HepG2 (cell line): ENCODE measurements around the gene PRPF18. TPM values are rescaled to one million over a fixed set of nuclear protein-coding genes. Genes with fewer than 3 reads are reported as not detected.

ENCODE experiments used
- ATAC-seq: fragments of 200-7000 bp; cut with Tn5 transposase; 3 replicates; pipeline ENCODE4 v1.9.1; 2020; ENCODE audit warnings: mild to moderate bottlenecking, moderate library complexity
- BruUV-seq: library from RNA; stranded (reverse); fragments of 400-500 nt; replicated peaks from 2 replicates; lab custom pipeline; 2021; lab: Mats Ljungman, UMichigan
- CTCF ChIA-PET: fragments of 300-600 bp; formaldehyde crosslinking; extraction: SDS; loops from one replicate; lab custom pipeline; 2021; ENCODE audit warnings: low total read pairs, inconsistent platforms, low intra/inter-chr PET ratio; lab: Yijun Ruan, JAX
- POLR2A ChIA-PET: fragments of 350-600 bp; sonication (Branson Sonifier 250); formaldehyde crosslinking; loops from one replicate; lab custom pipeline; 2020; ENCODE audit warnings: antibody characterized with exemption, inconsistent platforms; lab: Yijun Ruan, JAX
- DNase-seq: peaks from one replicate; pipeline ENCODE4 v3.0.0-alpha.2; 2015; ENCODE audit warnings: low spot score
- FAIRE-seq: peaks from 3 replicates; lab custom pipeline; 2011; peaks lifted over from hg19 to GRCh38; lab: Jason Lieb, UNC
- H2AFZ ChIP-seq: one replicate; pipeline ENCODE4 v1.6.1; 2011; ENCODE audit warnings: low read length, inconsistent platforms
- H3K27ac ChIP-seq: fragments of 300-600 bp; 3 replicates; pipeline ENCODE4 v1.8.0; 2011; ENCODE audit warnings: mixed run types, mild to moderate bottlenecking, mixed read lengths, low read length, inconsistent platforms; ENCODE audit not compliant: insufficient read depth; ENCODE audit errors: extremely low read length
- H3K27me3 ChIP-seq, 2 experiments: fragments of 200-600 bp in 1 of 2; 2 replicates in 1 of 2; 3 replicates in 1 of 2; pipeline versions ENCODE4 v1.6.0 to v1.8.0; 2011; ENCODE audit warnings: low read length in 2 of 2, mild to moderate bottlenecking in 2 of 2, moderate library complexity in 2 of 2, inconsistent platforms in 1 of 2; ENCODE audit not compliant: insufficient read depth in 2 of 2, control insufficient read depth in 1 of 2
- H3K36me3 ChIP-seq, 2 experiments: fragments of 200-600 bp in 1 of 2; replicated peaks in 1 of 2; 2 replicates in 1 of 2; 3 replicates in 1 of 2; pipeline versions ENCODE4 v1.5.1 to v1.8.0; 2011; ENCODE audit warnings: low read length in 2 of 2, inconsistent platforms in 1 of 2; ENCODE audit not compliant: insufficient read depth in 2 of 2, control insufficient read depth in 1 of 2
- H3K4me1 ChIP-seq: 2 replicates; pipeline ENCODE4 v1.5.1; 2012; ENCODE audit warnings: low read length, inconsistent platforms; ENCODE audit not compliant: insufficient read depth
- H3K4me2 ChIP-seq: 2 replicates; pipeline ENCODE4 v1.6.0; 2011; ENCODE audit warnings: low read depth, low read length, inconsistent platforms
- H3K4me3 ChIP-seq, 3 experiments: fragments of 200-600 bp in 1 of 3; sonication (generic), shearing (Covaris generic) in 1 of 3; replicated peaks in 1 of 3; 2 replicates each; pipeline ENCODE4 v1.5.1; 2011 to 2016; ENCODE audit warnings: low read length in 3 of 3, inconsistent platforms in 2 of 3, low read depth in 2 of 3, mild to moderate bottlenecking in 2 of 3, control low read depth in 1 of 3, mixed read lengths in 1 of 3; ENCODE audit not compliant: insufficient read depth in 1 of 3
- H3K79me2 ChIP-seq: one replicate; pipeline ENCODE4 v1.6.1; 2011; ENCODE audit warnings: low read length, inconsistent platforms; ENCODE audit not compliant: insufficient read depth
- H3K9ac ChIP-seq: 2 replicates; pipeline ENCODE4 v1.6.0; 2011; ENCODE audit warnings: mild to moderate bottlenecking, low read depth, low read length, inconsistent platforms; ENCODE audit not compliant: insufficient read depth
- H3K9me3 ChIP-seq: 2 replicates; pipeline ENCODE4 v1.5.1; 2012; ENCODE audit warnings: mild to moderate bottlenecking, low read length
- H4K20me1 ChIP-seq: 2 replicates; pipeline ENCODE4 v1.6.0; 2011; ENCODE audit warnings: inconsistent platforms, mild to moderate bottlenecking, low read length, moderate library complexity; ENCODE audit not compliant: insufficient read depth
- CENPT ChIP-seq: sonication (generic); formaldehyde crosslinking; IDR thresholded peaks from 2 replicates; pipeline ENCODE4 v1.8.0; 2022; ENCODE audit warnings: low read depth, mild to moderate bottlenecking, moderate library complexity, missing genetic modification reagents
- MAFG ChIP-seq: sonication (generic); formaldehyde crosslinking; IDR thresholded peaks from 2 replicates; pipeline ENCODE4 v1.5.1; 2020; ENCODE audit warnings: mild to moderate bottlenecking, missing genetic modification reagents
- PHF20 ChIP-seq: sonication (generic); formaldehyde crosslinking; IDR thresholded peaks from 2 replicates; pipeline ENCODE4 v1.5.0; 2020; ENCODE audit warnings: mild to moderate bottlenecking, missing genetic modification reagents
- PRPF4 ChIP-seq: fragments of 200-400 bp; formaldehyde crosslinking; IDR thresholded peaks from 2 replicates; pipeline ENCODE4 v1.6.1; 2016; ENCODE audit warnings: low read length, low read depth; ENCODE audit not compliant: poor library complexity, severe bottlenecking
- RELA ChIP-seq: sonication (generic); formaldehyde crosslinking; IDR thresholded peaks from 2 replicates; pipeline ENCODE4 v1.4.0; 2020; ENCODE audit warnings: missing genetic modification reagents
- RORA ChIP-seq: sonication (generic); formaldehyde crosslinking; IDR thresholded peaks from 2 replicates; pipeline ENCODE4 v1.5.0; 2020; ENCODE audit warnings: mild to moderate bottlenecking, missing genetic modification reagents, moderate library complexity
- SRY ChIP-seq: sonication (generic); formaldehyde crosslinking; IDR thresholded peaks from 2 replicates; pipeline ENCODE4 v1.8.0; 2022; ENCODE audit warnings: mild to moderate bottlenecking, missing genetic modification reagents
- YEATS2 ChIP-seq: sonication (generic); formaldehyde crosslinking; IDR thresholded peaks from 2 replicates; pipeline ENCODE4 v1.4.0; 2020; ENCODE audit warnings: missing genetic modification reagents, borderline replicate concordance
- ZNF138 ChIP-seq: sonication (generic); formaldehyde crosslinking; IDR thresholded peaks from 2 replicates; pipeline ENCODE4 v1.5.0; 2020; ENCODE audit warnings: mild to moderate bottlenecking, low read depth, missing genetic modification reagents
- ZNF232 ChIP-seq: sonication (generic); formaldehyde crosslinking; IDR thresholded peaks from 2 replicates; pipeline ENCODE4 v1.4.0; 2020; ENCODE audit warnings: missing genetic modification reagents, borderline replicate concordance
- ZNF3 ChIP-seq: IDR thresholded peaks from 2 replicates; pipeline ENCODE4 v1.7.0; 2017; ENCODE audit warnings: inconsistent platforms
- ZNF567 ChIP-seq: sonication (generic); formaldehyde crosslinking; IDR thresholded peaks from 2 replicates; pipeline ENCODE4 v1.8.1; 2023; ENCODE audit warnings: mild to moderate bottlenecking, missing genetic modification reagents, borderline replicate concordance
- ZNF788 ChIP-seq: sonication (generic); formaldehyde crosslinking; IDR thresholded peaks from 2 replicates; pipeline ENCODE4 v1.5.0; 2020; ENCODE audit warnings: mild to moderate bottlenecking, missing genetic modification reagents, borderline replicate concordance
- WGBS: methylation state at CpG from one replicate; pipeline ENCODE4 v1.1.6; 2017; ENCODE audit warnings: low lambda C conversion rate; 5-methylcytosine and 5-hydroxymethylcytosine counted together
- in situ Hi-C: cut with HindIII; loops from 2 replicates; pipeline ENCODE4 v1.10.0; 2017; ENCODE audit warnings: low pct_unique_long_range_greater_than_20kb; ENCODE audit not compliant: extremely low pct_ligation_motif_present
- intact Hi-C: fragments of 100-400 bp; cut with micrococcal nuclease; formaldehyde crosslinking; loops from one replicate; pipeline ENCODE4 v1.10.0; 2022; ENCODE audit not compliant: unreplicated experiment
- polyA plus RNA-seq, 8 experiments: library from polyadenylated mRNA; depleted of rRNA in 3 of 8; stranded (reverse) in 7 of 8; unstranded in 1 of 8; fragments of >200 nt; fragmentation: Illumina TruSeq in 4 of 8; extraction: Trizol in 4 of 8; gene quantifications; 2 replicates each; pipeline versions ENCODE4 v1.2.1 to v1.2.3, GENCODE V29; 2011 to 2016; ENCODE audit warnings: low read depth in 4 of 8, missing spikeins in 1 of 8, mixed read lengths in 1 of 8; ENCODE audit not compliant: insufficient read depth in 1 of 8
- total RNA-seq, 5 experiments: library from RNA; depleted of rRNA; stranded (reverse); fragments of >200 nt; fragmentation: Illumina TruSeq; extraction: Trizol; gene quantifications; 2 replicates each; pipeline ENCODE4 v1.2.3, GENCODE V29; 2016; ENCODE audit warnings: low read depth in 1 of 5
- TF ChIP-seq, protein P1 (sequence below): sonication (generic); formaldehyde crosslinking; IDR thresholded peaks from 2 replicates; pipeline ENCODE4 v1.8.1; 2023; ENCODE audit warnings: mild to moderate bottlenecking, moderate library complexity, missing genetic modification reagents
- TF ChIP-seq, protein P2 (sequence below): sonication (generic); formaldehyde crosslinking; IDR thresholded peaks from 2 replicates; pipeline ENCODE4 v1.4.0; 2020; ENCODE audit warnings: missing genetic modification reagents

Gene PRPF18
- total and polyA plus RNA-seq, 2 of the 13 experiments (the other 11 are each of a cell fraction or from before 2014, with no cell fraction given), result 6.1 to 17.2 TPM

DNA sequence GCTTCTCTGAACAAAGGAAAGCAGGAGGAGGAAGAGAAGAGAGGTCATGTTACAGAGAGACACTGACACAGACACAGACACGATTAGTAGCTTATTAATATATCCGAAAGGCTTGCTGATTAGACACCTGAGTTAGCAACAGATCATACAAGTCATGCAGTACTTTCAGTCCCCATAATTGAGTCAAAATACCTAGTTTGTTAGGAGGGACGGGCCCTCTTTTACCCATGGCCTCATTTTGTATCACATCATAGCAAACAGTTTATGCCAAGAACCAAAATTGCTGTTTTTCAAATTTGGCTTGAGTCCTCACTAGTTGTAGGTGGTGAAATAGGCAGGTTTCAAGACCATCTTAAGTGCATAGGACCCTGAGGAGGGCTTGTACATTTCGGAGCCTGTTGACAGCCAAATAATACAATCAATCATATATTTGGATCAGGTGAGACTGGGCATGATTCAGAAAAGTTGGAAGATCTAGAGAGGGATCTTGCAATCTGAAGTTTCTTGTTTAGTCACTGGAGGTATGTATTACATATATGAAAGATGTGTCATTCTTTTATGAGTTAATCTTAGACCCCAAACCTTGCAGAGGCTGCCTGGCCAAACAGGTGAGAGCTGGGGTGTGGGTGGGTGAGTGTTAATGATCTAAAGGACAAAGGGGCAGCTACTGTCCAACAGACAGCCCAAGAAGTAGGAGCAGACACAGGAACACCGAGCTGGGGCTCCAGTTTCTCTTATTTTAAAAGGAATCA, 65.4 kb downstream of the PRPF18 start (continued):
- TF ChIP-seq, protein P1, sequence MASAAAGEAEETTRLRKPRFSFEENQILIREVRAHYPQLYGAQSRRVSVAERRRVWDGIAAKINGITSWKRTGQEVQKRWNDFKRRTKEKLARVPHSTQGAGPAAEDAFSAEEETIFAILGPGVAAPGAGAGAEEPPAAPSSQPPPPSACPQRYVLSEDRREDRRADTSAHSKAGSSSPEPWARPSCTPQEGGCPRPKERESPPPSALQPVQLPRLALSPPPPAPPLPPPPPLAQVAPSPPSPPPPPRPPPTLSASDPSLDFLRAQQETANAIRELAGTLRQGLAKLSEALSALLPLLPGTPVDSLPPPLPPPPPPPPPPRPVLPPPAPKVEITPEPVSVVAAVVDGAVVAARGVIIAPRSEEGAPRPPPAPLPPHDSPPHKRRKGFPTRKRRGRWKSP (CRISPR knock-in tag), result no peak
- TF ChIP-seq, all 625 proteins: peak for 0

DNA sequence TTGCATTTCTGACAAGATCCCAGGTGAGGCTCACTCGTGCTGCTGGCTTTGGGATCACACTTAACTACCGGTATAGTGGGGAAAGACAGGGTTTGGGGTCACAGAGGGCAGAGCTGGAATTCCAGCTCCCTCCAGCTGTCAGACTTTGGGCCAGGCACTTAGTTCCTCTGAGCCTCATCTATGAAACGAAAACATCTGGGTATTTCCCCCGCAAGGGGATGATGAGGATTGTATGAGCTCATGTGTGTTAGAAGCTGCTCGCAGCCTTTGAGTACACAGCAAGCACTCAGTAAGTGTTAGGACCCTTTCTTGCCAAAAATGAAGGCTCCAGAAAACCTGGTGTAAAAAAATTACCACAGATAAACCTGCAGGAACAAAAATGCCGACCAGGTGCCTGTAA, 66.1 kb downstream of the PRPF18 start:
- H3K27me3 ChIP-seq, result no peaks in the 10 kb centered on the region
- H3K4me3 ChIP-seq, result no peak overlapping the region
- no peak overlapping the region for H3K4me2 ChIP-seq
- ATAC-seq (no peak), DNase-seq (no peak), FAIRE-seq (no peak)
- CTCF ChIA-PET, result no interaction called here
- intact Hi-C loops (no loop called here), in situ Hi-C loops (no loop called here)
- H3K9ac ChIP-seq, result no peak overlapping the region
- POLR2A ChIA-PET, result no interaction called here
- no peaks in the 10 kb centered on the region for H3K4me1 ChIP-seq
- BruUV-seq, result no TSS peak
- H3K27ac ChIP-seq, result no peak overlapping the region
- H2AFZ ChIP-seq, result no peak overlapping the region
- no peaks in the 10 kb centered on the region for H4K20me1 ChIP-seq
- H3K9me3 ChIP-seq, result no peaks in the 10 kb centered on the region
- H3K36me3 ChIP-seq, result no peaks in the 10 kb centered on the region
- H3K79me2 ChIP-seq, result no peaks in the 10 kb centered on the region
- 87% methylated on average over 5 of the region's 6 CpGs for WGBS
- TF ChIP-seq, protein P2, sequence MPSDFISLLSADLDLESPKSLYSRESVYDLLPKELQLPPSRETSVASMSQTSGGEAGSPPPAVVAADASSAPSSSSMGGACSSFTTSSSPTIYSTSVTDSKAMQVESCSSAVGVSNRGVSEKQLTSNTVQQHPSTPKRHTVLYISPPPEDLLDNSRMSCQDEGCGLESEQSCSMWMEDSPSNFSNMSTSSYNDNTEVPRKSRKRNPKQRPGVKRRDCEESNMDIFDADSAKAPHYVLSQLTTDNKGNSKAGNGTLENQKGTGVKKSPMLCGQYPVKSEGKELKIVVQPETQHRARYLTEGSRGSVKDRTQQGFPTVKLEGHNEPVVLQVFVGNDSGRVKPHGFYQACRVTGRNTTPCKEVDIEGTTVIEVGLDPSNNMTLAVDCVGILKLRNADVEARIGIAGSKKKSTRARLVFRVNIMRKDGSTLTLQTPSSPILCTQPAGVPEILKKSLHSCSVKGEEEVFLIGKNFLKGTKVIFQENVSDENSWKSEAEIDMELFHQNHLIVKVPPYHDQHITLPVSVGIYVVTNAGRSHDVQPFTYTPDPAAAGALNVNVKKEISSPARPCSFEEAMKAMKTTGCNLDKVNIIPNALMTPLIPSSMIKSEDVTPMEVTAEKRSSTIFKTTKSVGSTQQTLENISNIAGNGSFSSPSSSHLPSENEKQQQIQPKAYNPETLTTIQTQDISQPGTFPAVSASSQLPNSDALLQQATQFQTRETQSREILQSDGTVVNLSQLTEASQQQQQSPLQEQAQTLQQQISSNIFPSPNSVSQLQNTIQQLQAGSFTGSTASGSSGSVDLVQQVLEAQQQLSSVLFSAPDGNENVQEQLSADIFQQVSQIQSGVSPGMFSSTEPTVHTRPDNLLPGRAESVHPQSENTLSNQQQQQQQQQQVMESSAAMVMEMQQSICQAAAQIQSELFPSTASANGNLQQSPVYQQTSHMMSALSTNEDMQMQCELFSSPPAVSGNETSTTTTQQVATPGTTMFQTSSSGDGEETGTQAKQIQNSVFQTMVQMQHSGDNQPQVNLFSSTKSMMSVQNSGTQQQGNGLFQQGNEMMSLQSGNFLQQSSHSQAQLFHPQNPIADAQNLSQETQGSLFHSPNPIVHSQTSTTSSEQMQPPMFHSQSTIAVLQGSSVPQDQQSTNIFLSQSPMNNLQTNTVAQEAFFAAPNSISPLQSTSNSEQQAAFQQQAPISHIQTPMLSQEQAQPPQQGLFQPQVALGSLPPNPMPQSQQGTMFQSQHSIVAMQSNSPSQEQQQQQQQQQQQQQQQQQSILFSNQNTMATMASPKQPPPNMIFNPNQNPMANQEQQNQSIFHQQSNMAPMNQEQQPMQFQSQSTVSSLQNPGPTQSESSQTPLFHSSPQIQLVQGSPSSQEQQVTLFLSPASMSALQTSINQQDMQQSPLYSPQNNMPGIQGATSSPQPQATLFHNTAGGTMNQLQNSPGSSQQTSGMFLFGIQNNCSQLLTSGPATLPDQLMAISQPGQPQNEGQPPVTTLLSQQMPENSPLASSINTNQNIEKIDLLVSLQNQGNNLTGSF (CRISPR knock-in tag), result no peak
- TF ChIP-seq RORA (CRISPR knock-in tag) (no peak), ZNF788 (CRISPR knock-in tag) (no peak), ZNF232 (no peak), CENPT (CRISPR knock-in tag) (no peak), MAFG (no peak), RELA (no peak), ZNF567 (CRISPR knock-in tag) (no peak), SRY (CRISPR knock-in tag) (no peak), PRPF4 (no peak), ZNF3 (CRISPR knock-in tag) (no peak), YEATS2 (CRISPR knock-in tag) (no peak), PHF20 (CRISPR knock-in tag) (no peak), ZNF138 (CRISPR knock-in tag) (no peak)
